HG03571 (cell line): ENCODE data around the gene SRSF5.
"Not testable (repeated sequence)": the region's sequence is repeated elsewhere in the genome, so short reads cannot be mapped to it uniquely, and the experiment has no call there.

Source experiments
- ATAC-seq: cut with Tn5 transposase; IDR thresholded peaks from one replicate; pipeline ENCODE4 v1.9.1; 2021; ENCODE audit not compliant: unreplicated experiment

SRSF5 gene

GRCh38 chr14:69804902-69805301, 38.0 kb downstream of the SRSF5 start:
- no peak for ATAC-seq

- no peak for ATAC-seq
Measured at GRCh38 chr14:69807192-69807591, 40.2 kb downstream of the SRSF5 start.

- no peak for ATAC-seq
Measured at GRCh38 chr14:69808919-69809808, 42.2 kb downstream of the SRSF5 start.

- ATAC-seq = no peak
Measured at GRCh38 chr14:69811227-69811867, 44.4 kb downstream of the SRSF5 start.

- ATAC-seq = no peak
Measured at GRCh38 chr14:69811868-69812252, 44.9 kb downstream of the SRSF5 start.

- ATAC-seq = no peak
Measured at GRCh38 chr14:69812711-69813110, 45.8 kb downstream of the SRSF5 start.

- not testable (repeated sequence) for ATAC-seq
Measured at GRCh38 chr14:69813346-69813745, 46.4 kb downstream of the SRSF5 start.

GRCh38 chr14:69814397-69814796, 47.5 kb downstream of the SRSF5 start:
- ATAC-seq = no peak

- no peak for ATAC-seq
Measured at GRCh38 chr14:69815556-69815955, 48.6 kb downstream of the SRSF5 start.

GRCh38 chr14:69816216-69816615, 49.3 kb downstream of the SRSF5 start:
- no peak for ATAC-seq

- ATAC-seq = no peak
Measured at GRCh38 chr14:69818758-69819191, 51.8 kb downstream of the SRSF5 start.

- ATAC-seq = no peak
Measured at GRCh38 chr14:69819607-69820006, 52.7 kb downstream of the SRSF5 start.

- ATAC-seq = no peak
Measured at GRCh38 chr14:69820991-69821390, 54.0 kb downstream of the SRSF5 start.
